K562 (cell line): ENCODE measurements around the gene AHNAK. TPM values are rescaled to one million over a fixed set of nuclear protein-coding genes. Genes with fewer than 3 reads are reported as not detected.

Experiments used
- ATAC-seq: fragments of 200-7000 bp; cut with Tn5 transposase; 3 replicates; pipeline ENCODE4 v1.9.1; 2020; ENCODE audit warnings: moderate library complexity
- BruUV-seq: library from RNA; stranded (reverse); fragments of 400-500 nt; replicated peaks from 2 replicates; lab custom pipeline; 2021; lab: Mats Ljungman, UMichigan
- CTCF ChIA-PET: fragments of 300-600 bp; formaldehyde crosslinking; extraction: SDS; loops from one replicate; lab custom pipeline; 2021; ENCODE audit warnings: low intra/inter-chr PET ratio; lab: Yijun Ruan, JAX
- POLR2A ChIA-PET: fragments of 300-600, 350-650 bp; sonication (Branson Sonifier 250); formaldehyde crosslinking; extraction: SDS; loops from one replicate; lab custom pipeline; 2021; ENCODE audit warnings: antibody characterized with exemption, inconsistent platforms; lab: Yijun Ruan, JAX
- DNase-seq, 4 experiments: peaks; one replicate each; pipeline versions ENCODE4 v3.0.0 to v3.0.0-alpha.2; 2011 to 2018; ENCODE audit warnings: low spot score in 3 of 4, mixed read lengths in 3 of 4; ENCODE audit errors: extremely low read depth in 1 of 4
- FAIRE-seq: peaks from 2 replicates; lab custom pipeline; 2011; peaks lifted over from hg19 to GRCh38; lab: Jason Lieb, UNC
- H2AFZ ChIP-seq: 2 replicates; pipeline ENCODE4 v1.6.0; 2011; ENCODE audit warnings: low read depth, low read length, control low read depth, inconsistent platforms
- H3K27ac ChIP-seq: fragments of 200-600 bp; 3 replicates; pipeline ENCODE4 v1.8.0; 2011; ENCODE audit warnings: low read depth, mild to moderate bottlenecking, control low read depth, inconsistent platforms, low read length, moderate library complexity, mixed read lengths; ENCODE audit errors: extremely low read depth
- H3K27me3 ChIP-seq, 2 experiments: fragments of 300-600 bp in 1 of 2; 2 replicates in 1 of 2; 3 replicates in 1 of 2; pipeline versions ENCODE4 v1.6.0 to v1.8.0; 2011; ENCODE audit warnings: inconsistent platforms in 2 of 2, low read length in 2 of 2, mild to moderate bottlenecking in 1 of 2, mixed read lengths in 1 of 2, moderate library complexity in 1 of 2; ENCODE audit not compliant: control insufficient read depth in 2 of 2, insufficient read depth in 2 of 2
- H3K36me3 ChIP-seq: fragments of 300-600 bp; 3 replicates; pipeline ENCODE4 v1.8.0; 2011; ENCODE audit warnings: mild to moderate bottlenecking, low read length, inconsistent platforms; ENCODE audit not compliant: control insufficient read depth, insufficient read depth
- H3K4me1 ChIP-seq, 2 experiments: fragments of 200-600 bp in 1 of 2; replicated peaks in 1 of 2; 2 replicates in 1 of 2; 3 replicates in 1 of 2; pipeline versions ENCODE4 v1.5.1 to v1.8.0; 2011; ENCODE audit warnings: inconsistent platforms in 2 of 2, low read length in 2 of 2, mild to moderate bottlenecking in 1 of 2, mixed read lengths in 1 of 2, moderate library complexity in 1 of 2; ENCODE audit not compliant: control insufficient read depth in 2 of 2, insufficient read depth in 2 of 2
- H3K4me2 ChIP-seq: 2 replicates; pipeline ENCODE4 v1.6.1; 2011; ENCODE audit warnings: low read length, control low read depth, inconsistent platforms, mixed read lengths; ENCODE audit not compliant: insufficient read depth
- H3K4me3 ChIP-seq: fragments of 200-600 bp; sonication (generic), shearing (Covaris generic); 2 replicates; pipeline ENCODE4 v1.5.1; 2016; ENCODE audit warnings: control low read depth, inconsistent platforms
- H3K79me2 ChIP-seq: fragments of 200-600 bp; 3 replicates; pipeline ENCODE4 v1.8.0; 2011; ENCODE audit warnings: low read length, inconsistent platforms; ENCODE audit not compliant: control insufficient read depth, insufficient read depth
- H3K9ac ChIP-seq, 2 experiments: 2 replicates each; pipeline versions ENCODE4 v1.6.0 to v1.6.1; 2011; ENCODE audit warnings: low read depth in 2 of 2, low read length in 2 of 2, control low read depth in 1 of 2, inconsistent platforms in 1 of 2, mild to moderate bottlenecking in 1 of 2, mixed read lengths in 1 of 2; ENCODE audit not compliant: insufficient read depth in 1 of 2
- H3K9me1 ChIP-seq: one replicate; pipeline ENCODE4 v1.6.0; 2011; ENCODE audit warnings: inconsistent platforms, mild to moderate bottlenecking, low read length, moderate library complexity; ENCODE audit not compliant: control insufficient read depth, insufficient read depth
- H3K9me3 ChIP-seq: replicated peaks from 2 replicates; pipeline ENCODE4 v1.5.1; 2011; ENCODE audit warnings: low read depth, low read length, inconsistent platforms; ENCODE audit not compliant: control insufficient read depth, insufficient read depth
- H4K20me1 ChIP-seq: replicated peaks from 2 replicates; pipeline ENCODE4 v1.6.1; 2011; ENCODE audit warnings: low read length, inconsistent platforms, mixed read lengths; ENCODE audit not compliant: control insufficient read depth, insufficient read depth
- CEBPZ ChIP-seq: fragments of 150-350 bp; IDR thresholded peaks from 2 replicates; pipeline ENCODE4 v1.6.1; 2014; ENCODE audit warnings: low read depth, mild to moderate bottlenecking, low read length, borderline replicate concordance
- POLR3A ChIP-seq: IDR thresholded peaks from 2 replicates; pipeline ENCODE4 v1.6.1; 2011; ENCODE audit warnings: borderline replicate concordance, mild to moderate bottlenecking, moderate library complexity; ENCODE audit not compliant: insufficient read length, insufficient read depth; ENCODE audit errors: extremely low read depth
- SMAD1 ChIP-seq: fragments of 150-350 bp; IDR thresholded peaks from 2 replicates; pipeline ENCODE4 v1.6.1; 2014; ENCODE audit warnings: low read length, low read depth; ENCODE audit not compliant: partially characterized antibody
- THRA ChIP-seq: fragments of 450-650 bp; IDR thresholded peaks from 2 replicates; pipeline ENCODE4 v1.6.1; 2017; ENCODE audit warnings: mild to moderate bottlenecking, moderate library complexity
- WGBS: fragments of 100-300 bp; shearing (Covaris generic); methylation state at CpG from one replicate; pipeline ENCODE4 v1.1.6; 2016; ENCODE audit warnings: low coverage, mixed read lengths; ENCODE audit not compliant: insufficient coverage; ENCODE audit errors: missing lambda C conversion rate; 5-methylcytosine and 5-hydroxymethylcytosine counted together
- in situ Hi-C: fragments of 300-500 bp; cut with MboI; formaldehyde crosslinking; loops from 4 replicates; pipeline ENCODE4 v1.15.0; 2018; ENCODE audit warnings: inconsistent platforms, mixed read lengths
- intact Hi-C: fragments of 100-400 bp; cut with micrococcal nuclease; formaldehyde crosslinking; loops from 2 replicates; pipeline ENCODE4 v1.14.2; 2022
- polyA plus RNA-seq, 8 experiments: library from polyadenylated mRNA; depleted of rRNA in 4 of 8; stranded (reverse) in 5 of 8; unstranded in 3 of 8; fragments of >200 nt; fragmentation: Nextera tagmentation in 2 of 8; fragmentation: Illumina TruSeq in 1 of 8; extraction: Ambion mirVana in 2 of 8; extraction: Trizol in 1 of 8; gene quantifications; 2 replicates each; pipeline versions ENCODE4 v1.2.1 to v1.2.3, GENCODE V29; 2011 to 2014; ENCODE audit warnings: inconsistent platforms in 1 of 8, missing spikeins in 1 of 8
- total RNA-seq, 7 experiments: library from RNA; depleted of rRNA in 6 of 7; stranded (reverse); fragments of >200 nt in 6 of 7; fragmentation: Illumina TruSeq in 2 of 7; extraction: Trizol in 2 of 7; gene quantifications; 2 replicates each; pipeline versions ENCODE4 v1.2.1 to v1.2.3, GENCODE V29; 2011 to 2021; ENCODE audit warnings: low replicate concordance in 1 of 7
- TF ChIP-seq, protein P1 (sequence below): fragments of 200-800 bp; sonication (Bioruptor generic); IDR thresholded peaks from 2 replicates; pipeline ENCODE4 v1.6.1; 2017; ENCODE audit warnings: missing genetic modification characterization, missing compliant biosample characterization

The AHNAK gene
- total and polyA plus RNA-seq, 9 of the 15 experiments (the other 6 are each of a cell fraction or from before 2014, with no cell fraction given), result 1.5 to 89.7 (median 45.0) TPM

DNA sequence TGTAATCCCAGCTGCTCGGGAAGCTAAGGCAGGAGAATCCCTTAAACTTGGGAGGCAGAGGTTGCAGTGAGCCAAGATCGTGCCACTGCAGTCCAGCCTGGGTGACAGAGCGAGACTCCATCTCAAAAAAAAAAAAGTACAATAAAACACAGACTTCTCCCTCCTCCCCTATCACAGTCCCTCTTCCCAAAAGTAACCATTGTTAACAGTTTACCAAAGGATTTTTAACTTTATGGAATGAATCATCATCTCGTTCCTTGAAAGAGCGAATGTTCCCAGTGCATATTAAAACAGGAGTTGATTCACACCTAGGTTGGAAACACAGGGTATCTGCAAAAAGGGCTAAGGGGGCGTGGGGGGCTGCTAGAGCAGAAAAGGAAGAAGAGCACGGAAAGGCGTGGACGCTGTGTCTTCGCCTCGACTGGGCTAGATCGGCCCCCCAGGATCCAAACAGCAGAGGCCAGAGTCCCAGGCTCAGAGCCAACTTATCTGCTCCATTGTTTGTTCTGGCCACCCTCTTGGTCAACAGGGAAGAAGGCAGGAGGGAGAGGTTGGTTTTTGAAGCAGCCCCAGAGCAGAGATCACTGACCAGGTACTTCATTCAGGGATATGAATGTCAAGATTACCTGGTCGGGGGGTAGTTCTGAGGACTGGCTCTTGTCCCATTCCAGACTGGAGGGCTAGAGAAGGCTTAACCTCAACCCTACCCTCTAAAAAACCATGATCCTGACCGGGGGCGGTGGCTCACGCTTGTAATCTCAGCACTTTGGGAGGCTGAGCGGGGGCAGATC, 2.1 kb upstream of the AHNAK start (continued):
- TF ChIP-seq, protein P1, sequence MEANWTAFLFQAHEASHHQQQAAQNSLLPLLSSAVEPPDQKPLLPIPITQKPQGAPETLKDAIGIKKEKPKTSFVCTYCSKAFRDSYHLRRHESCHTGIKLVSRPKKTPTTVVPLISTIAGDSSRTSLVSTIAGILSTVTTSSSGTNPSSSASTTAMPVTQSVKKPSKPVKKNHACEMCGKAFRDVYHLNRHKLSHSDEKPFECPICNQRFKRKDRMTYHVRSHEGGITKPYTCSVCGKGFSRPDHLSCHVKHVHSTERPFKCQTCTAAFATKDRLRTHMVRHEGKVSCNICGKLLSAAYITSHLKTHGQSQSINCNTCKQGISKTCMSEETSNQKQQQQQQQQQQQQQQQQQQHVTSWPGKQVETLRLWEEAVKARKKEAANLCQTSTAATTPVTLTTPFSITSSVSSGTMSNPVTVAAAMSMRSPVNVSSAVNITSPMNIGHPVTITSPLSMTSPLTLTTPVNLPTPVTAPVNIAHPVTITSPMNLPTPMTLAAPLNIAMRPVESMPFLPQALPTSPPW (CRISPR knock-in tag), result peak; percentile 25; the same call in 1 of the 2 replicates

GRCh38 chr11:62547691-62548281, 1.2 kb upstream of the AHNAK start:
- in situ Hi-C loops (no loop called here), intact Hi-C loops (no loop called here)
- ATAC-seq, result no peak
- Histone ChIP-seq H2AFZ (no peak overlapping the region), H3K4me1 (peaks cover 54 to 70% of the 10 kb centered on the region in 2 experiments), H3K9me3 (no peaks in the 10 kb centered on the region), H3K27ac (no peak overlapping the region), H3K9me1 (peaks cover 6% of the 10 kb centered on the region), H3K4me2 (no peak overlapping the region), H3K9ac (no peak overlapping the region), H3K36me3 (no peaks in the 10 kb centered on the region), H3K79me2 (peaks cover 35% of the 10 kb centered on the region), H3K4me3 (no peak overlapping the region), H4K20me1 (no peaks in the 10 kb centered on the region; the same call in 1 of the 2 replicates), H3K27me3 (no peaks in the 10 kb centered on the region)
- WGBS, result 64% methylated on average over 8 of the region's 8 CpGs
- BruUV-seq, result no TSS peak
- FAIRE-seq, result no peak
- no peak for DNase-seq
- POLR2A ChIA-PET, result interaction anchor here (0.8 to 1.1 kb wide), 5 partner anchors 8 to 175 kb away, joined by 3 to 5 read pairs (median 4); no protein-coding TSS in a partner anchor
- CTCF ChIA-PET, result no interaction called here
- TF ChIP-seq CEBPZ (no peak), POLR3A (no peak), THRA (no peak), SMAD1 (no peak)
